Astrocyte of the cerebellum (primary cell): ENCODE data around the gene ANKRD9.

Source experiments
- DNase-seq: peaks from one replicate; pipeline ENCODE4 v3.0.0-alpha.2; 2011; ENCODE audit warnings: low read depth
- H3K4me3 ChIP-seq: 2 replicates; pipeline ENCODE4 v1.5.1; 2011; ENCODE audit warnings: mild to moderate bottlenecking, low read depth, low read length, moderate library complexity
- in situ Hi-C: cut with HindIII; loops from 2 replicates; pipeline ENCODE4 v1.10.0; 2017; ENCODE audit warnings: low sequenced_read_pairs
- TF ChIP-seq, protein P1 (sequence below): IDR thresholded peaks from 2 replicates; pipeline ENCODE4 v1.5.1; 2012; ENCODE audit warnings: low read length, low read depth, moderate library complexity, mild to moderate bottlenecking; ENCODE audit errors: missing control alignments

ANKRD9 gene

DNA sequence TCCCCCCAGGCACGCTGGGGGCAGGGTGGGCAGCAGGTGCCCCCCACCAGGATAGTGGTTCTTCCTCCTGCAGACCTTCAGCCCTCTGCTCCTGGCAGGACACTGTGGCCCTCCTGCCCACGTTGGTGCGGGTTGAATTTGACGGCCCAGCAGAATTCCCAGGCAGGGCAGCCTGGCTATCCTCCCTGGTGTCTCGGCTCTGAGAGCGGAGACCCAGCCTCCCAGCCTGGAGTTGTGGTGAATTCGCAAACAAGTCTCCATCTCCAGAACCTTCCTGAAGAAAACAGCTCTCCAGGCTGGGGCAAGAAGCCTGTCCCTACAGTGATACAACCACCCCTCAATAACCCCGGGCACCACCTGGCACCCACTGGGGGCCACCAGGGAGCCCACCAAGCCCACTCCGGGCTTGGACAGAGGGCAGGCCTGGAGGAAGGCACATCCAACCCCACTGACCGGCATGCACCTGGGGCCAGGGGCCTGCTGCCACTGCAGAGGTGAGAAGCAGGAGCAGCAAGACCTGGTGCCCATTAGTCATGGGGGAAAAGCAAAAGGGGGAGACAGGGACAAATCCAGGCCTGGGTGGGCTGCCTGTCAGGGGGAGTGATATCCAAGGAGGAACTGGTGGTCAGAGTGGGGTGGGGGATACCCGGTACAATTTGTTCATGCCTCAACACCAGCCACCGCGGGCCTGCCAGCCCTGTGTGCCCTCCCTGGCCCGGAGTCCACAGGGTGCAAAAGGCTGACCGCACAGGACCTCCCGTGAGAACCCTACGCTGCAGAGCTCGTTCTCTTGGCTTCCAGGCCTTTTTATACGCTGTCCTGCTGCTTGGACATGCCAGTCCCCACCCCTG, 3.6 kb downstream of the ANKRD9 start:
- TF ChIP-seq, protein P1, sequence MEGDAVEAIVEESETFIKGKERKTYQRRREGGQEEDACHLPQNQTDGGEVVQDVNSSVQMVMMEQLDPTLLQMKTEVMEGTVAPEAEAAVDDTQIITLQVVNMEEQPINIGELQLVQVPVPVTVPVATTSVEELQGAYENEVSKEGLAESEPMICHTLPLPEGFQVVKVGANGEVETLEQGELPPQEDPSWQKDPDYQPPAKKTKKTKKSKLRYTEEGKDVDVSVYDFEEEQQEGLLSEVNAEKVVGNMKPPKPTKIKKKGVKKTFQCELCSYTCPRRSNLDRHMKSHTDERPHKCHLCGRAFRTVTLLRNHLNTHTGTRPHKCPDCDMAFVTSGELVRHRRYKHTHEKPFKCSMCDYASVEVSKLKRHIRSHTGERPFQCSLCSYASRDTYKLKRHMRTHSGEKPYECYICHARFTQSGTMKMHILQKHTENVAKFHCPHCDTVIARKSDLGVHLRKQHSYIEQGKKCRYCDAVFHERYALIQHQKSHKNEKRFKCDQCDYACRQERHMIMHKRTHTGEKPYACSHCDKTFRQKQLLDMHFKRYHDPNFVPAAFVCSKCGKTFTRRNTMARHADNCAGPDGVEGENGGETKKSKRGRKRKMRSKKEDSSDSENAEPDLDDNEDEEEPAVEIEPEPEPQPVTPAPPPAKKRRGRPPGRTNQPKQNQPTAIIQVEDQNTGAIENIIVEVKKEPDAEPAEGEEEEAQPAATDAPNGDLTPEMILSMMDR, result no peak
- H3K4me3 ChIP-seq, result no peak overlapping the region
- DNase-seq, result no peak
- in situ Hi-C loops, result loop anchor here (5.0 kb wide), 1 partner anchor 59 kb away; no protein-coding TSS in a partner anchor

DNA sequence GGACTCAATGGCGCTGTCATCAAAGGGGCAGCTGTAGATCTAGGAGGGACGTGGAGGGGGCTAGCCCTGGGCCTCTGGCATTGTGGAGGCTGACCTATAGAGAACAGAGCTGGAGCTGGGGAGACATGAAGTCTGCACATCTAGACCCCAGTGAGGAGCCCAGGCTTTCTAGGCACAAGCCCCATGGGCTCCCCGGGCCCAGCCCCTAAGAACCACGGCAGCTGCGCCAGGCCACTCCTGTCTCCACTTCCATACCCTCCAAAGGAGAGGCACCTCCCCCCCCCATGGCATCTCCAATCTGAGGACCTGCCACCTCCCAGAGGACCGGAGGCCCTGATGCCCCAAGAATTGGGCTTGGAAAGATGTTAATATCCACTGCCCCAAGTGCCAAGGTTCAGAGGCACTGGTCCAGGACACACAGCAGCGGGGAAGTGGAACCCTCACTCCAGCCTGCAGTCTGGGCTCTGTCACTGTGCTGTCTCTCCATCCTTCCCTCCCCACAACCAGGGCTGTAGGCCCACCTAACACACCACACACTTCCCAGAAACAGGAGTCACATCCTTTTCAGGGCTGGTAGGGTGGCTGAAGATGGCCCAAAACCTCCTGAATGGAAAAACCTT, 4.5 kb downstream of the ANKRD9 start:
- in situ Hi-C loops, result loop anchor here (5.0 kb wide), 1 partner anchor 58 kb away; no protein-coding TSS in a partner anchor
- H3K4me3 ChIP-seq, result no peak overlapping the region
- TF ChIP-seq, protein P1, result no peak
- DNase-seq, result no peak

DNA sequence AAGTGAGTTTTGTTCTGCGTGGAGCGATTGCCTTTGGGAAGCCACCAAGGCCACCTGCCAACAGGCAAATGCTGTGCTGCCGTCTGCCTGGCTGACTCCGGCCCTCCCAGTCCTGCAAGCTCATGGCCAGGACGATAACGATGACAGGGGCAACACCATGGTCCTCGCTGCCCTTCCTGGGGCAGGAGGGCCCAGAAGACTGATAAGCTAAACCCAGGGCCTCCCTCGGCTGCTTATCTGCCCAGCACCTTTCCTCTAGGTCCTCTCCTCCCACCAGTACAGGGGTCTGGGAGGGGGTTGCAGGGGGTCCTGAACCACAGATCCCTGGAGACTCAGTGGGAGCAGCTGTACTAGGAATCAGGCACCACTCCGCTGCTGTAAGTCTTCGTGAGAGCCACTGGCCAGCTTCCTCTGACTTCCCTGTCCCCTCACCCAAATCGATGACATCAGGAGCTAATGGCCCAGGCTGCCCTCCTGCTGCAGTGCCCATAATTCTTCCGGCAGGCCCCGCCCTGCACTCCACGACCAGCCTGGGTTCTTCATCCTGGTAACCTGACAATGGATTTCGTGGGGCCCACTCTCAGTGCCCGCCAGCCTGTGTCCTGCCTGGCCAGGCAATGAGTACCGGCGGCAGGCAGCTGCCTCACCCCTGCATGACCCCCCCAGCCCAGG, 5.1 kb downstream of the ANKRD9 start:
- H3K4me3 ChIP-seq, result no peak overlapping the region
- no peak for DNase-seq
- TF ChIP-seq, protein P1, result no peak
- in situ Hi-C loops, result no loop called here

DNA sequence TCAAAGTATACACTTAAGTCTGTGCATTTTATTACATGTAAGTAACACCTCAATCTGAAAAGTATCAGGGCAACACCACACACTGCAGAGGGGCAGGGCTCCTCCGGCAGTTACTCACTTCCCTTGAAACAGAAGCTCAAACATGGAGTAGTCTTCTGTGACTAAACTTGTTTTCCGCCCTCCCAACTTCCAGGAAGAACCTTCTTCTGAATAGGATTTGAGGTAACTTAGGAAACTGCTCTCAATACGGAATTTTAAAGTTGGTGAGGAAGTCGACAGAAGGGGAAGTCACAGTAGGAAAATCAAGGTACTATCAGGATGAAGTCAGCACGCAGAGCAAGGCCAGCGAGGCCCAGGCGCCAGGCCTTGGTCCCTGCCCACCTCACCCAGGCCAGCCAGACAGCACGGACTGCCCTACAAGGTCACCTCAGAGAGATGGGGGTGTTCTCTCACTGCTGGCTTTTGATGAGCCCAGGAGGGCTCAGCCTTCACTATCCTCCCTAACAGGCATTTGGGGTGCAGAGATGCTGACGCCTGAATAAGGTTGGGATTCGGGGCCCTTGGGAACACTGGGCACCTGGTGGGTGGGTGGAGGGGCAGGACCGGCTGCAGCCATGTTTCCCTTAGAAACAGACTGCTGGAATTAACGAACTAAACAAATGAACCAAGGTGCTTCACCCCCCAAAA, 5.8 kb downstream of the ANKRD9 start:
- TF ChIP-seq, protein P1, result no peak
- DNase-seq, result no peak
- H3K4me3 ChIP-seq, result no peak overlapping the region
- in situ Hi-C loops, result no loop called here

DNA sequence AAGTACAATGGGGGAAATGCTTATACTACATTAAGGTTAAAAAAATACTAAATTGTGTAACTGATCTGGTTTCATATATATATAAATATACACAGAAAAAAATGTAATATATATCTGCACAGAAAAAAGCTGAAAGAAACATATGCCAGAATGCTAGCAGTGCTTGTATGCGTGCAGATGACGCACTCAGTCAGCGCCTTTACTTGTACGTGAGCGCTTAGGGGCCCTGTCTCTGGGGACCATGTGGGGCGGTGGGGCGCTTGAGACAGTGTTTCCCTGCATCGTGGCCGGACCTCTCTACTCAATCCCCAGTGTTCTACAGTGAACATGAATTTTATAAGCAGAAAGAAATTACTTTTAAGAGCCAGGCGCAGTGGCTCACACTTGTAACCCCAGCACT, 7.0 kb downstream of the ANKRD9 start:
- DNase-seq, result no peak
- TF ChIP-seq, protein P1, result no peak
- no peak overlapping the region for H3K4me3 ChIP-seq
- in situ Hi-C loops, result no loop called here

DNA sequence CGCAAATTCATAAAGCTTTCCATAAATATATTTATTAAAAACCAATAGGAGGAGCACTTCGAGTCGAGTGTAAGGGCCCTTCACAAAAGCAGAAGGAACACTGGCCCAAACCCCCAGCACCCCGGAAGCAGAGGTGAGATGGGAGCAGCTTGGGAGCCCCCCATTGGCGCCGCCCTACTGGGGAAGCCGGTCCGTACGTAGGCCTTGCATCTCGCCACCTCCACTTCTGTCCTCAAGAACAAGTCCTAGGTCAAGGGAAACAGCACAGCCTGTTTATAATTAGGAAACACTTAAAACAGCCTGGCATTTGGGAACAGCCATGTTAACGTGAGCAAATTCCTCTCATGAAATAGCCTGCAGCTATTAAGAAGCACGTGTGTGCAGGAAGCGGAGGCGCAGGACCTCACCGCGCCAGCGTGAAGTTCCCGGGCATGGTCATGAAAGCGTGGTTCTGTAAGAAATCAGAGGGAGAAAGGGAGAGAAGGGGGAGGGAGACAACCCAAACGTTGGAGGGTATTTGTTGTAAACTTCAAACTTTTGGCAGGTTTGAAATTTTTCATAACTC, 7.7 kb downstream of the ANKRD9 start:
- in situ Hi-C loops, result no loop called here
- TF ChIP-seq, protein P1, result peak; percentile 5
- no peak for DNase-seq
- H3K4me3 ChIP-seq, result no peak overlapping the region
